Lower leg skin (tissue), 4 donors: ENCODE measurements around the gene CELF2. TPM values are rescaled to one million over a fixed set of nuclear protein-coding genes. Genes with fewer than 3 reads are reported as not detected.

Source experiments
- DNase-seq, 2 donors: peaks; one replicate each; pipeline ENCODE4 v3.0.0-alpha.2; 2019; ENCODE audit warnings: low spot score in 2 of 2
- H3K4me3 ChIP-seq: fragments of 200-600 bp; sonication (generic); 2 replicates; pipeline ENCODE4 v1.5.1; 2017; ENCODE audit warnings: mild to moderate bottlenecking, low read depth; ENCODE audit not compliant: poor library complexity, severe bottlenecking
- POLR2A ChIP-seq, 2 donors: fragments of 450-650 bp; IDR thresholded peaks; one replicate each; pipeline ENCODE4 v1.6.1; 2016 to 2017; ENCODE audit warnings: antibody characterized with exemption in 2 of 2, mild to moderate bottlenecking in 1 of 2, moderate library complexity in 1 of 2
- WGBS, 2 donors: methylation state at CpG; one replicate each; pipeline ENCODE4 v1.1.5; 2018; 5-methylcytosine and 5-hydroxymethylcytosine counted together
- intact Hi-C: fragments of 100-400 bp; cut with DNase I; formaldehyde crosslinking; loops from one replicate; pipeline ENCODE4 v1.15.0; 2023; ENCODE audit warnings: low total_unique reads
- total RNA-seq, 4 donors: library from RNA; depleted of rRNA; stranded (reverse); fragments of >200 nt; gene quantifications; one replicate each; pipeline ENCODE4 v1.1.0, GENCODE V29; 2016
- TF ChIP-seq, protein P1 (sequence below), 3 donors: fragments of 450-650 bp; IDR thresholded peaks; one replicate each; pipeline ENCODE4 v1.5.1; 2016; ENCODE audit warnings: antibody characterized with exemption in 3 of 3, mild to moderate bottlenecking in 3 of 3, moderate library complexity in 2 of 3

CELF2 gene
- total RNA-seq, 4 donors from 2014 or later: 16.9 to 39.9 (median 20.7) TPM

DNA sequence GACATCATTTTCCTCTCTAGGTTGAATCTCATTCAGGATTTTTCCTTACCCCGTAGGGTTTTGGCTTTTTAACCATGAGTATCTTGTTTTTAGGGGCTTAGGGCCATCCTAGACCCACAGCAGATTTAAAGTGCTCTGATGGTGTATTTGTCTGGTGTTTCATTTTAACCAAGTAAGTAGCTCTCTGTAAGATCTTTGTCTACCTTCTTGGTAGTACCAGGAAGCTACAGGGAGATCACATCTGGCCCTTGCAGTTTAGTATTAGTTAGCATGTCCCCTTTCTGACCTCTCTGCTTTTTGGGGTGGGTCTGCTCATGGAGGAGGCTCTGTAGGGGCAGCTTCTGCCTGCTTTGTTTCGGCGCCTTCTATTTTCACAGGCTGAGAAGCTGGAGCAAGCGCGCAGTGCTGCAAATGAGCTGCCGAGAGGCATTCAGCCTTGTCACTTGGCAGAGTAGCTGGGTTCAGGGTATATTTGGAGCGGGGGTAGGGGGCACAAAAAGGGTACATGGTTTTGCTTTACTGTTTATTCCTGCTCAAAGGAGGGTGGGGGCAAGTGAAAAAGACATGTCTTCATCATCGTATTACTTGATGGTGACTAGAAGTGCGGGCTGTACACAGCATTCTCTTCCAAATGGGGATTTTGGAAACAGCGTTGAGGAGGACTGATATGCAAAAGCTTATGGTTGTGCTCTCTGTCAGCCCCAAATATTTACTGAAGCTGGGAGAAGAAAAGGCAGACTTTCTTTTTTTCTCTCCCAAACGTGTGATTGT is 146.3 kb downstream of the CELF2 start:
- TF ChIP-seq, protein P1, sequence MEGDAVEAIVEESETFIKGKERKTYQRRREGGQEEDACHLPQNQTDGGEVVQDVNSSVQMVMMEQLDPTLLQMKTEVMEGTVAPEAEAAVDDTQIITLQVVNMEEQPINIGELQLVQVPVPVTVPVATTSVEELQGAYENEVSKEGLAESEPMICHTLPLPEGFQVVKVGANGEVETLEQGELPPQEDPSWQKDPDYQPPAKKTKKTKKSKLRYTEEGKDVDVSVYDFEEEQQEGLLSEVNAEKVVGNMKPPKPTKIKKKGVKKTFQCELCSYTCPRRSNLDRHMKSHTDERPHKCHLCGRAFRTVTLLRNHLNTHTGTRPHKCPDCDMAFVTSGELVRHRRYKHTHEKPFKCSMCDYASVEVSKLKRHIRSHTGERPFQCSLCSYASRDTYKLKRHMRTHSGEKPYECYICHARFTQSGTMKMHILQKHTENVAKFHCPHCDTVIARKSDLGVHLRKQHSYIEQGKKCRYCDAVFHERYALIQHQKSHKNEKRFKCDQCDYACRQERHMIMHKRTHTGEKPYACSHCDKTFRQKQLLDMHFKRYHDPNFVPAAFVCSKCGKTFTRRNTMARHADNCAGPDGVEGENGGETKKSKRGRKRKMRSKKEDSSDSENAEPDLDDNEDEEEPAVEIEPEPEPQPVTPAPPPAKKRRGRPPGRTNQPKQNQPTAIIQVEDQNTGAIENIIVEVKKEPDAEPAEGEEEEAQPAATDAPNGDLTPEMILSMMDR (IDR thresholded peaks at IDR 0.05): no peak
- TF ChIP-seq POLR2A (IDR thresholded peaks at IDR 0.05): no peak
- intact Hi-C loops: no loop called here
- no peak for DNase-seq
- WGBS, 2 donors: 39 to 40% methylated on average over 11 of the region's 11 CpGs
- H3K4me3 ChIP-seq: no peak overlapping the region

DNA sequence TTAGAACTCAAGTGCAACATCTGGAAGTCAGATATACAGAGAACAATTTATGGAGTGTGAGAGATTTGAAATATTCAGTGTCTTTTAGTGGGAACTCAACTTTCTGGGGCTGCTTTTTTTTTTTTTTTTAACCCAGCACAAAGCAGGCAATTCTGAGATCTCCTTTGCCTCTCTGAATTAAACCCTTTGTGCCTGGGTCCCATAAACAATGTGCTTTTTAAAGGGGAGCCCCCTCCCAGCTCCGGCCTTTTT is 146.8 kb downstream of the CELF2 start:
- 0 to 14% methylated on average over 1 of the region's 1 CpG for WGBS, 2 donors
- intact Hi-C loops: no loop called here
- TF ChIP-seq, protein P1 (IDR thresholded peaks at IDR 0.05): no peak
- TF ChIP-seq POLR2A (IDR thresholded peaks at IDR 0.05): no peak
- H3K4me3 ChIP-seq: peak overlapping the region; percentile 61
- DNase-seq: no peak

DNA sequence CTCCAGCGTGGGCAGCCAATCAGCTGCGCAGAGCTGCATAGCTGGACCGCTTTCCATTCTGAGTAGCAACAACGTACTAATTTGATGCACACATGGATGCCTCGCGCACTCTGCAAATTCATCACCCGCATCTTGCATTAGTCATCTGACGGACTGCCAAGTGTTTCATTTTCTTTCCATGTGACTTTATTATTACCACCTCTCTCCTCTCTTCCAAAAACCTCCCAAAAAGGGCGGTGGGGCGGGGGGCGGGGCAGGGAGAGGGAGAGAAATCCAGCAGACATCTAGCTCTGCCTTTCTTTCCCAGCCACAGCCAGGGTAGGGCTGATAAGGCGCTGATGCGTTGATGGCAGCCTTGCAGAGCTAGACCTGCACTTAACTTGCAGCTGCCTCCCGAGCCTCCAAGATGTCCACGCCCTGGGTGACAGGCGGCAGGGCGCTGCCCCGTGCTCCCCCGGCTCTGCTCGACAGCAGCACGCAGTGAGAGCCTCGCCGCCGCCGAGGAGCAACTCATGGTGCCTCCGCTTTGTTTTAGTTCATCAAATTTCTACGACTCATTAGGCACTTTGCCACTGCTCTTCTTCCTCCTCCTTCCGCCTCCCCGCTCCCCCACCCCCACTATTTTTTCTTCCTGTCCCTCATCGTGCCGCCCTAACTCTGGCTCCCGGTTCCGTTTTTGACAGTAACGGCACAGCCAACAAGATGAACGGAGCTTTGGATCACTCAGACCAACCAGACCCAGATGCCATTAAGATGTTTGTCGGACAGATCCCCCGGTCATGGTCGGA is 147.3 kb downstream of the CELF2 start:
- WGBS, 2 donors: 1 to 4% methylated on average over 38 of the region's 38 CpGs
- intact Hi-C loops: no loop called here

DNA sequence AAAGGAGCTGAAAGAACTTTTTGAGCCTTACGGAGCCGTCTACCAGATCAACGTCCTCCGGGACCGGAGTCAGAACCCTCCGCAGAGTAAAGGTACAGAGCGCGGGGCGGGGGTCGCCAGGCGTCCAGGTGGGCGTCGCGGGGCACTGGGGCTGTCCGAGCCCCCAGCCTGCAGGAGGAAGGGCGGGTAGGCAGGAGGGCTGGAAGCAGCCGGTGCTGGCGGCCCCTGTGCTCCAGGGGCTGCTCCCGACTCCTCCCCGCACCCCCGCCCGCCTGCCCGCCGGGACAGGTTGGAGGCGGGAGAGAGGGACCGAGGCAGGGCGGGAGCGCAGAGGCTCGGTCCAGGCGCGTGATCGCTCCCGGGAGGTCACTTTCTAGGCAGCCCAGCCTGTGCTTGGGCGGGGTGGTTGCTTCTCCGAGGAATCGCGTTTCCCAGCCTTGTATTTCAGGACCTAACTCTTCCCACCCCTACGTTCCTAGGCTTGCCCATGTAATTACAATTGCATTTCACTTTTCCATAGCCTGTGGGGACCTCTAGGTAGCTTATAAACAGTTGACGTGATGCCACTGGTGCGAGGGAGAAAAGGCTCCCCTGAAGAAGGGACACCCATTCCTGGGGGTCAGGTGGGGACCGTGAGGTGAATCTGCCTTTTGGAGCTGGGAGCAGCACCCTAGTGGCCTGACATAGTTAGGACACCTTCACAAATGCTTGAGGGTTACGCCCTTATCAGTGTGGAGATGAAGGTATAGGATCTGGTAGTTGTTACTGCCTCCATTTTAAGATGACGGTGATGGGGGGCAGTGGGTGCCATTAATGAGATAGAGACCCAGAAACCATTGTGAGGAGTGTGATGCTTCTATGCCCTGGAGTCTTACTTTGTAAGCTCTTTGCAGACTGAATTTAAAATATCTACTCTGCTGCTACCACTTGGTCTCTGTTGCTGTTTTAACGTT is 148.2 kb downstream of the CELF2 start:
- H3K4me3 ChIP-seq: peak overlapping the region; percentile 61
- DNase-seq: peak; percentile 56 to 94
- TF ChIP-seq POLR2A (IDR thresholded peaks at IDR 0.05): no peak
- TF ChIP-seq, protein P1 (IDR thresholded peaks at IDR 0.05): peak in 1 of 3 donors; percentile 48
- 6 to 9% methylated on average over 25 to 40 of the region's 44 CpGs for WGBS, 2 donors
- intact Hi-C loops: no loop called here

More for the DNA sequence above, 147.3 kb downstream of the CELF2 start:
- DNase-seq: peak; percentile 82 to 92
- H3K4me3 ChIP-seq: peak overlapping the region; percentile 61
- no peak for TF ChIP-seq POLR2A (IDR thresholded peaks at IDR 0.05)
- TF ChIP-seq, protein P1 (IDR thresholded peaks at IDR 0.05): no peak

DNA sequence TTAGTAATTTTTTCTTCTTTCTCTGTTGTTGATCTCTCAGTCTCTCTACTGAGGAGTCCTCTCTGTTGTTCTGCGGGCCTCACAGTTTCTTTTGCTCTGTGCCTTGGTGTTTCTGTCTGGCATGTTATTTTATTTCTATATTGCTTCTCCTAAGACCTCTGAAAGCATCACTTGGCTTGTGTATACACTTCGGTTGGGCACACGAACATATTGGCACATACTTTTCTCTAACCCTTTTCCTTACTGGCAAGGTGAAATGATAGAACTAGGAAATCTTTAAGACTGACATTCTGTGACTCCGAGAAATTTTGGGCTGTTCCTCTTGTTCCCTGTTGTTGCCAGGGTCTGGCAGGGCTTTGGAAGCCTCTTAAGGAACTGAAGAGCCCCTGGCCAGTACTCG is 148.9 kb downstream of the CELF2 start:
- intact Hi-C loops: no loop called here
- H3K4me3 ChIP-seq: peak overlapping the region; percentile 61

More for the DNA sequence above, 148.9 kb downstream of the CELF2 start:
- no peak for DNase-seq
- WGBS, 2 donors: 53 to 56% methylated on average over 5 of the region's 5 CpGs
- TF ChIP-seq POLR2A (IDR thresholded peaks at IDR 0.05): no peak
- TF ChIP-seq, protein P1 (IDR thresholded peaks at IDR 0.05): no peak
